Dermis blood vessel endothelial cell (primary cell): Measurements from ENCODE around the gene SRRM2. TPM values are rescaled to one million over a fixed set of nuclear protein-coding genes. Genes with fewer than 3 reads are reported as not detected.
A peak's percentile ranks its signal among the peaks of the same experiment; 100 is the strongest.
"Not testable (repeated sequence)": the region's sequence is repeated elsewhere in the genome, so short reads cannot be mapped to it uniquely, and the experiment has no call there.

Experiments
- DNase-seq: peaks from one replicate; pipeline ENCODE4 v3.0.0; 2010
- total RNA-seq: library from RNA; depleted of rRNA; stranded (reverse); fragments of >200 nt; gene quantifications from 2 replicates; pipeline ENCODE4 v1.2.3, GENCODE V29; 2014

SRRM2 gene
- total RNA-seq, 1 donor from 2014 or later: 66.2 TPM

DNA sequence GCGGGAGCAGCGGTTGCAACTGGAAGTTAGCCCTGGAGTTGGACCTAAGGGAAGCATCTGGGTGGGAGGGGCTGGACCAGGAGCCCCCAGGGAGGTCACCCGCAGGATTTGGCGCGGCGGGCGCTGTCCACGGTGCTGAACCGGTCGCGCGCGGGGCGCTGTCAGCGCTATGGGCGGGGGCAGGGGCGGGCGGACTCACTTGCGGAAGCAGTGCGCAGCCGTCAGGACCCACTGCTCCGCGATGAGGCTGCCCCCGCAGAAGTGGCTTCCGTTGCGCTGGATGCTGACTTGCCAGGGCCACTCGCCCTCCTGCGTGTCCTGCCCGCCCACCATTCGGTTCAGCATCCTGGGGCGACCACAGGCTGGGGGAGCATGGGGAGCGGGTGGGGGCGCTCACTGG, 36.9 kb upstream of the SRRM2 start:
- DNase-seq: peak; percentile 65

DNA sequence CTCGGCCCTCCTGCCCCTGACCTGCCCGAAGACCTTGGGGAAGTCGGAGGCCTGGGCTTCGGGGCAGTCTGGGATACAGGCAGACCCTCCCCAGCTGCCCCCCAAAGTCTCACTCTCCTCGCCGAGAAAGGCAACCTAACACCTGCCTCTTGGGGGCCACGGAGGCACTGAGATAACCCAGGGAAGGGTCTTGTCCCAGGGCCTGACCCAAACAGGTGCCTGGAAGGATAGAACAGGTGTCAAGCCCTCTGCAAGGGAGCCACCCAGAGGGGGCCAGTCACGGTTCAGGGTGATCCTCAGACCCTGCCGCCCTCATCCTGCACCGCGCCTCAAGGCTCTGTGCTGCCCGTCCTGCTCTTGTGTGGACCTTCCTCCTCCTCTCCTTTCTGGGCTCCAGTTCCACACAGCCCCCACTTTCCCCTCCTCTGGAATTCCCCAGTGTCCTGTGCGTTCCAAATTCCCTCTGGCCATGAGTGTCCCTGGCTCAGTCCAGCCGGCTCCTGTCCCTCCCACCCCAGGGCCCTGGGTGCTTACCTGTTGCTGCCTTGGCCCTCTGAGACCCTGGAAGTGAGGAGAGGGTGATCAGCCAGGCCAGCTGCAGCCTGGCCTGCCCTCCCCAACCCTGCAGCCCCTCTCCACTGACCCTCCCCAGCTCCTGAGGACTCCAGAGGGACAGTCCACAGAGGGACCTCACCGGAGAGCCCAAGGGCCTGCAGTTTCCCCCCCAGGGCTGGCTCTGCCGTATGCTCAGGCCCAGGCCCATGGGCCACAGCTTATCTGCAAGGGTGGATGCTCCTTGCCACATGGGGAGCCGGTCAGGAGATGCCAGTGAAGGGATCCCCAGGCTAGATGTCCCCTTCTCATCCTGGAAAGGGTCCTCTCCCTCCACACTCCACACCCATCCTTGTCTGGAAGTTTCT, 36.2 kb upstream of the SRRM2 start:
- DNase-seq: no peak

DNA sequence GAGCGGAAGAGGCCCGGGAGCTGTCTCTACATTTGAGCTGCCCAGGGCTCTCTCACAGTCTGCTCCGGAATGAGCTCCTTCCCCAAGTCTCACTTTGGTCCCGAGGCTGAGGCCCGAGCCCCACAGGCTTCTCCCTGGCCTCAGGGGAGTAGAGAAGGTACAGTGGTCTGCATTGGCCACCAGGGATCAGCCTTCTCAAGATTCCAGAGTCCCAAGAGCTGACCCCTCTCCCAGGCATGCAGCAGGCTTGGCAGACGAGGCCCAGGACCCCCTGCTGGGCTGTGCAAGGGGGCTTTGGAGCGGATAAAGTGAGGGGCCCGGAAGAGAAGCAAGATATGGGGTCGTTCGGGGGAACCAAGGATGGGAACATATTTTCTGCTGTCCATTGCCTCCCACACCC, 35.5 kb upstream of the SRRM2 start:
- no peak for DNase-seq

DNA sequence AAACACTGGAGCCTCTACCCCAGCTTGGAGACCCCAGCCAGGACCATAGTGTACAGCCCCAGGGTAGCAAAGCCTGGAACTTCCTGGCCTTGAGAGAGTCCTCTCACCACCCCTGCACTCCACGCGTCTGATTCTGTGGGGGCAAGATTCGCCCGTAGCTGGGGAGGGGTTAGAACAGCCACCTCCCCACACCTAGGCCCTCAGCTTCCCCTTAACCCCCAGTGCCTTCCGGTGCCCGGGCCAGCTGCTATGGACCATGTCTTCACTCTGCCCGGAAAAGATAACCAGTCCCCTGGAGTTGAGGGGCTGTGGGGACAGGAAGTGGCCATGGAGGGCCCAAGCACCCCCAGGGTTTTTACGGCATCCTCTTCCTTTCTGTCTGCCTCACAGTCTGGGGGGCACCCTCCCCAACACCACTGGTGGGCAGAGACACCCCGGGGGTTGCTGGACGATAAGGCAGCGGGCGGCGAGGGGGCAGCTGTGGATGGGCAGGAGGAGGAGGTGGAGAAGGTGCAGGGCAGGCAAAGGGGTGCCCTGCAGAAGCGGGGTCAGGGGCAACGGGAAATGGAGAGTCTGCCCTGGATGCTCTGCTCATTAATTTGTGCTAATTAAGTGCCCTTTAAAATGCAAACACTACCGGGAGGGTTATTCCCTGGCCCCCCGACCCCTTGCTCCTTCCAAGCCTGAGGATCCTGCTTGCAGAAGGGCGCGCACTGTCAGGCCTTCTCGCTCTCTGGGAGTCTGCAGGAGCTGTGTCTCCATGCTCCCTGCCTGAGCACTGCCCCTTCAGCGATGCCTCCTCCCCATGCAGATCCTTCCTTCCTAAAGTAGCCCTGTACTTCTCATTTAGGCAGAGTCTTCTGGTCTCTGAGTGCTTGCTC, 34.8 kb upstream of the SRRM2 start:
- no peak for DNase-seq

DNA sequence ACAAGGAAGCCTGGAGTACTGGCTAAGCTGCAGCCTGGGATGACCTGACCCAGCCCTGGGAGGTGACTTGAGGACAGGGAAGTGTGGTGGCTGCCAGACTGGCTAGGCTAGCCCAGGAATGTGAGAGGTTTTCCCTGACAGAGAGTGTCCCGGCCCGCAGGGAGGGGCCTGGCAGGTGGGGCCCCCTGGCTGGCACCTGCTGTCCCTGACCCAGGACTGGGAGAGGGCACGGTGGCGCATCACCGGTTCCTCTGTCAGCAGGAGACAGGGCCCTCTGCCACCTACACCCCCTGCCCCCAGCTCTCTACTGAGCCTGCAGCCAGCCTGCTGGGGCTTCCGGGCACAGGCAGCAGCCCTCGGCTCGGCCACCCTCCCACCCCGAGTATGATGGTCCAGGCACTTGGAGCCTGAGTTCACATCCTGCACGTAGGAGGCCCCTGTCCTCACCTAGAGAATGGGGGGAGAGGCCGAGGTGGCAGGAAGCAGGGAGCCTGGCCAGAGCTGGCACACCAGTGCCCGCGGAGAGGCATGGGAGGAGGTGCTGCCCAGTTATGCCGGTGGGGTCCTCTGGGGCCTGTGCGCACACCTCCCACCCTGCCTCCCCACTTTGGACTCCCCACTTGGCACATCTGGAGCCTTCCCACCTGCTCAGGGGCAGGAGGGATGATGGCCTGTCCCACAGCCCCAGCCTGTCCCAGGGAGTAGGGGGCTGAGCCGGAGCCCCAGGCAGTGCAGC, 32.9 kb upstream of the SRRM2 start:
- DNase-seq: no peak

DNA sequence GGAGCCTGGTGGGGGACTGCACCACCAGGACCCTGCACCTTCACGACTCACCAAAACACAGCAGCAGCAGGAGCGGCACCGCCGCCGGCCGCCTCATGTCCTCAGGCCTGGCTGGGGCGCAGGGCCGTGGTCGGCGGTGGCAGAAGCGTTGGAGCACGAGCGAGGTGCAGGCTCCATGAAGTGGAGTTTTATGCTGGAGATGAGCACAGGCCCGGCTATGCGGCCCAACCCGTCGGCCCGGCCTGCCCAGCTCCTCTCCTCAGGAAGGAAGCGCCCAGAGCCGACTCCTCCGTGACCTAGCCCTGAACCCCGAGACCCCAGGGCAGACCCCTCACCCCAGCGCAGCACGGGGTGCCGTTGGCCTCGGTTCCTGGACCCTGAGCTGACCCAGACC, 32.4 kb upstream of the SRRM2 start, which contains the start of gene PRSS27:
TSS of gene PRSS27 (minus strand) at position 161 of the 394 bp plus-strand sequence. CDS start at position 97, 64 bp downstream.
- no peak for DNase-seq

DNA sequence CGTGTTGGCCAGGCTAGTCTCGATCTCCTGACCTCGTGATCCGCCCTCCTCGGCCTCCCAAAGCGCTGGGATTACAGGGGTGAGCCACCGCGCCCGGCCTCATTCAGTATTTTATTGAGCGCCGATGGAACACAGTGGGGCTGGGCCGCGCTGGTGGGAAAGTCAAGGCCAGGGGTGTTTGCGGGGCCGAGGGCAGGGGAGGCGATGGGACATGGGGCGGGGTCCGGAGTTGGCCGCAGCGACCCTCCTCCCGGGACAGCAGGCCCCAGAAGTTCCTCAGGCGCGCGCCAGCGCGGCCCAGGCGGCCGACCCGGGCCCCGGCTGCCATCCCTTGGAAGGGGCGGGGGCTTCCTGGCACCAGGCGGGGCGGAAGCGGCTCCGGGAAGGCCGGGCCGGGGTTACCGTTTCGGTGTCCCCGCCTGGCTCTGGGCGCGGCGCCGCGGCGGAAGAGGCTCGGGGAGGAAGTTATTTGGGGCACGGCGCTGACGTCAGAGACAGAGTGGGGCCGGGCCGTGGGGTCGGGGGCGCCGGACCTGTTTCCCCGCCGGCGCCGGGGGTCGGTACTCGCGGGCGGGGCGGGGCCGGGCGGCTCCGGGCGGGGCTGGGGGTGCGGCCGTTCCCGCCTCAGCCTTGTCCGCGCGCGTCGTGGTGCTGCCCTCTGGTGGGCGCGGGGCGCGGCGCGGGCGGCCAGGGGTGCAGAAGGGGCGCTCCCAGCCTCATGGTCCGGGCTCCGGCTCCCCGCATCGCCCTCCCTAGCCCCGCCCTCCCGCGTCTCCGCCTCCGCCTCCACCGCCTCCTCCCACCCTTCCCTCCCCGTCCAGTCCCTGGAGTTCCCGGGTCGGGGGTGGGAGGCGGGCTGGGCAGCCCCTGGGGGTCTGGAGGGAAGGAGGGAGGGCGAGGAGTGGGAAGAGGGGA, 31.5 kb upstream of the SRRM2 start:
- DNase-seq: peak; percentile 79

DNA sequence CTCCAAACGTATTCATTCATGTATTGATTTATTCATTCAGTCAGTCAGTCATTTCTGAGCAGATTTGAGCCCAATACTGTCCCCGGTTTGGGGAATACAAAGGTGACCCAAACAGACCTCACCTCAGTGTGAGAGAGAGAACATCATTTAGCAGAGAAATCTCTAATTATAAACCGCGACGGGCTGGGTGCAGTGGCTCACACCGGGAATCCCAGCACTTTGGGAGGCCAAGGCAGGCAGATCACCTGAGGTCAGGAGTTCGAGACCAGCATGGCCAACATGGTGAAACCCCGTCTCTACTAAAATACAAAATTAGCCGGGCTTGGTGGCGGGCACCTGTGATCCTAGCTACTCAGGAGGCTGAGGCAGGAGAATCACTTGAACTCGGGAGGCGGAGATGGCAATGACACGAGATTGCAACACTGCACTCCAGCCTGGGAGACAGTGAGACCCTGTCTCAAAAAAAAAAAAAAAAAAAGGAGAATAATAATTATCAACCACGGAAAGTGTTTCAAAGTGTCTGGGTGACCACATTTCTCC, 30.7 kb upstream of the SRRM2 start:
- not testable (repeated sequence) for DNase-seq

DNA sequence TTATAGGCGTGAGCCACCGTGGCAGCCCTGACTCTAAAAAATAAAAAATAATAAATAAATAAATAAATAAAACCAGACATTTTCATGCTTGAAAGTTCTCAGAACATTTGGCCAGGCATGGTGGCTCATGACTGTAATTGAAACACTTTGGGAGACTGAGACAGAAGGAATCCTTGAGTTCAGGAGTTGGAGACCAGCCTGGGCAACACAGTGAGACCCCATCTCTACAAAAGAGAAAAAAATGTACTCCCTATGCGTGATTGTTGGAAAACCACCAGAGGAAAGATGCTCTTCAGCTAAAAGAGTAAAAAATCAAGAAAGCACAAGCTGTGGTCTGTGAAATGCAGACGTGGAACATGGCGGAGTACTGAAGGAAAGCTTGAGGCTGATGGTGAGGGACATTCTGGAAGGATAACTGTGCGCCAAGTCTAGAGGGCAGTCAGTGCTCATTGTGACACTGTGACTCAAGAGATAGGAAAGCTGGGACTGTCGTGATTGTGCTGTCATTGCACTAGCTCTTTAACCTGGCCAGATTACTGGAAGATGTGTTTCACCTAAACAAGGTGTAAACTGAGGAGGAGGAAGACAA, 28.3 kb upstream of the SRRM2 start:
- no peak for DNase-seq

DNA sequence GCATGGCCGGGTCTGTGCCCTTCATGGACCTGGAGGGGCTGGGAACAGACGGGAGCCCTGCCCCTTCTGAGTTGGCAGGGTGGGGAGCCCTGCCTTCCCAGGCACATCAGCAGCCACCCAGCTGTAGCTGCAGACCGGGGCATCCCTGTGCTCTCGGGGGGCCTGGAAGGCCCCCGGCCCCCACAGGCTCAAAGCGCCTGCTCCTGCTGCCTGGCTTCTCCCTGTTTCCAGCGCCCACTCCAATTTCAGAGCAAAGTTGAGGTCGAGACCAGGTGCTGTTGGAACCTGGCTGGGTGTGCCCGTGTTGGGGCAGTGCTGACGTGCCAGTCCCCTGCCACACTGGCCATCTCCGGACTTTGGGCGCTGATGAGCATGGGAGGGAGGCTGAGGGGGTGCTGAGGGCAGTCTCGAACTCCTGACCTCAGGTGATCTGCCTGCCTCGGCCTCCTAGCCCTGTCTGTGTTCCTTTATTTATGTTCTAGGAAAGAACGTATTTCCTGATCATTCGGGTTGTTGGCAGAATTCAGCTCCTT, 27.6 kb upstream of the SRRM2 start:
- no peak for DNase-seq

DNA sequence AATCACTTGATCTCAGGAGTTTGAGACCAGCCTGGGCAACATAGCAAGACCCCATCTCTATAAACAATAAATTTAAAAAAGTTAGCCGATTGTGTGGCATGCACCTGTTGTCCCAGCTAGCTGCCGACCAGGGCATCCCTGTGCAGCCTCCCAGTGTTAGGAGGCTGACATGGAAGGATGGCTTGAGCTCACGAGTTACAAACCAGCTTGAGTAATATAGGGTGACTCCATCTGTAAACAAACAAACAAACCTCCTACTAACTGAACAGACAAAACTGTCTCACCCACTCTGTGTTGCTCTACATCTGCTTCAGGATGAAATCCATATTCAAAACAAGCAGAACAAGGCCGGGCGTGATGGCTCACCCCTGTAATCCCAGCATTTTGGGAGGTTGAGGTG, 25.5 kb upstream of the SRRM2 start:
- no peak for DNase-seq

DNA sequence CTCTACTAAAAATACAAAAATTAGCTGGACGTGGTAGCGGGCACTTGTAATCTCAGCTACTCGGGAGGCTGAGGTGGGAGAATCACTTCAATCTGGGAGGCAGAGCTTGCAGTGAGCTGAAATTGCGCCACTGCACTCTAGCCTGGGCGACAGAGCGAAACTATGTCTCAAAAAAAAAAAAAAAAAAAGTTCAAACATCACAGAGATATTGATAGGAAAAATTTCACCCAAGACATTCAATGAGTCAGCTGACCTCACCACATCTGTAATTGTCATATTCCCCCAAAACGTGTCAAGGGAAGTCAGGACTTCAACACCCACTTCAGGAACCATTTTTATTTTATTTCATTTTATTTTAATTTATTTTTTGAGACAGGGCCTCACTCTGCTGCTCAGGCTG, 24.4 kb upstream of the SRRM2 start:
- DNase-seq: no peak

DNA sequence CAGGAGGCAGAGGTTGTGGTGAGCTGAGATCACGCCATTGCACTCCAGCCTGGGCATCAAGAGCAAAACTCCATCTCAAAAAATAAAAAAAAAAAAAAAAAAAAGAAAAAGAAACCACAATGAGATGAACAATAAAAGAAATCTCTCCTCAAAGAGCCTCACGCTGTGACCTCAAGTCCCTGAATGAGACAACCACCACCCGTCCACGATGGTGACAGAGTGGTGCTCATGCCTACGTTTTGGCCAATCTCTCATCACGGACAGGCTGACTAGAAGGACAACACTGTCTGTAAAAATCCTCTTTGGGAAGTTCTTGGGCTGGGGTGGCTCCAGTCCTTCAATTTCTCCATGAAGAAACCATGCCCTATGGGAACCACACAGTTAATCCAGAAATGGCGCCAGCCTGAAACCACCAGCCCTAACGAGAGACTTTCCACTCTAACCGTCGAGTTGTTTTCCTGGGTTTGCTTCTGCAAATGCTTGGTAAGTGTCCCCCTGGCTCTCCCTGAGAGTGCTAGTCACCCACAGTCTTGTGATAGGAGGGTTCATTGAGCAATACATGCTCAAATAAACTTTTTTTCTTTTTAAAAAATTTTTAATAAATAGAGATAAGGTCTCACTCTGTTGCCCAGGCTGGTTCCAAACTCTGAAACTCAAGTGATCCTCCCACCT, 17.5 kb upstream of the SRRM2 start:
- DNase-seq: no peak

DNA sequence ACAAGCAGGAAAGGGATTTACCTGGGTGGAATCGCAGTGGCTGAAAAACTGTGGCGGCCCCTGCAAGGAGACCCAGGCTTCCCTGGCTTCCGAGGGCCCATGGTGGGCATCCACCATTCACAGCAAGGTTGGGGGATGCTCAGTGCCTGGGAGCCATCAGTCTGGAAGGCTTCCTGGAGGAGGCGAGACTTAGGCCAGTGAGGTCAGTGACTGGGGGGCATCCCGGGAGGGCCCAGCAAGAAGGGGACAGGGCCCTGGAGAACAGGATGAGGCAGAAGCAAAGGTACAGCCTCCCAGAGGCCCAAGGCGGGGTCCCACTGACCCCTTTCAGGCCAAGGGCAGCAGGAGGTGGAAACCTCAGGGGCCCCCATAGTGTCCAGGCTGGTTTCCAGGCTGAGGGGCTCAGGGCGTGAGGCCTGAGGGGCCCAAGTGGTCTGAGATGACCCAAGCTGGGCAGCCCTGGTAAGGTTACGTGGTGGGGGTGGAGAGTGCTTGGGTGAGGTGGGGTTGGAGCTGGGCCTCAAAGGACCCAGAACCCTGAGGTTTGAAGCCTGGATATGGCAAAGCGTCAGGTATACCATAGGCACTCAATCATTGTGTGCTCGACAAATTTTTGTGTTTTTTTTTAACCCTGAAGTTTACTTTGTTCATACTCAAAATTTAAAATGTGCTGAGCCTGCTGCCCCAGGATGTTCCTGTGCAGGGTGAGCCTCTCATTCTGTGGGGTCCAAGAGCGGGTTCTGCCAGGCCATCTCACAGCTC, 15.8 kb upstream of the SRRM2 start:
- DNase-seq: no peak

DNA sequence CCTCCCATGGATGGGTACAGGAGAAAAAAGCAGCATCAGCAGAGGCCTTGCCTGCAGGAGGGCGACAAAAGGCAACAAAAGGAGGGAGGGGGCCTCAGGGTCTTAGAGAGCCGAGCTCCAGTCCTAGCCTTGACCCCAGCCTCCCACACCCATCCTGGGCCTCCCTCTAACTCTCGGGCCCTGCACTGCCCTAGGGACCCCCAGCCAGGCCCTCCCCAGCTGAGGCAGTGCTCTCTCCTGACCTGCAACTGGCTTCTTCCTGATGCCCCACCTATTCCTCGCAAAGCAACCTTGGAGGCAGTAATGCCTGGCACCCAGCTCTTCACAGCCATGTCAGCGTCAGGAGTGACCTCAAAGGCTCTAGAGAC, 15.2 kb upstream of the SRRM2 start:
- DNase-seq: no peak

DNA sequence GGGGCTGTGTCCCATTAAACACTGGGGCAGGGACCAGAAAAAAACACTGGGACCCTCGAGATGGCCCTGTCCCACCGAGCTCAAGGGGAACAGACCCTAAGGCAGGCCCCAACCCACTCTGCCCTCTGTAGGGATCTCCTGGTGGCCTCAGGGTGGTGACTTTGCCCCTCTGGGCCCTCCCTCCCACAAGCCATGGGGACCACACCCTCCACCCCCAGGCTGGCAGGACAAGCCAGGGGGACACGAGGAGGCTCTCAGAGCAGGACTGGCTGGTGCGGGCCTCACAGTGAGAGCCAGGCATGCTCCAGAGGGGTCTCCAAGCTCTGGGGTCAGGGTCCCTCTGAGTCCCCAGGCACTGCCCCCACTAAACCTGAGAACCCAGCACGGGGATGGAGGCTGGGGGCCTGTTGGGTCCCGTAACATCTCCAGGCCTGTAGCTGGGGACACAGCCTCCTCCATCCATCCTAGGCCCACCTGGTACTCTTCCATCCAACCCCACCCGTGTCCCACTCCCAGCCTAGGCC, 14.5 kb upstream of the SRRM2 start:
- no peak for DNase-seq

DNA sequence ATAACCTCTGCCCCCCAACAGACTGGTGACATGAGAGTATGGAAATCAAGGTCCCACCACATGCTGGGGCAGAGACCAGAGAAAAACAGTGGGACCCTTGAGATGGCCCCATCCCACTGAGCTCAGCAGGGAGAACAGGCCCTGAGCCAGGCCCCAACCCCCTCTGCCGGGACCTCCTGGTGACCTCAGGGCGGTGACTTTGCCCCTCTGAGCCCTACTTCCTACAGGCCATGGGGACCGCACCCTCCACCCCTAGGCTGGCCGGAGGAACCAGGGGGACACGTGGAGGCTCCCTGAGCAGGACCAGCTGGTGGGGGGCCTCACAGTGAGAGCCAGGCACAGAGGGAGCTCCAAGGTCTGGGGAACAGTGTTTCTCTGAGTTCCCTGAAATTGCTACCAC, 13.8 kb upstream of the SRRM2 start:
- no peak for DNase-seq

DNA sequence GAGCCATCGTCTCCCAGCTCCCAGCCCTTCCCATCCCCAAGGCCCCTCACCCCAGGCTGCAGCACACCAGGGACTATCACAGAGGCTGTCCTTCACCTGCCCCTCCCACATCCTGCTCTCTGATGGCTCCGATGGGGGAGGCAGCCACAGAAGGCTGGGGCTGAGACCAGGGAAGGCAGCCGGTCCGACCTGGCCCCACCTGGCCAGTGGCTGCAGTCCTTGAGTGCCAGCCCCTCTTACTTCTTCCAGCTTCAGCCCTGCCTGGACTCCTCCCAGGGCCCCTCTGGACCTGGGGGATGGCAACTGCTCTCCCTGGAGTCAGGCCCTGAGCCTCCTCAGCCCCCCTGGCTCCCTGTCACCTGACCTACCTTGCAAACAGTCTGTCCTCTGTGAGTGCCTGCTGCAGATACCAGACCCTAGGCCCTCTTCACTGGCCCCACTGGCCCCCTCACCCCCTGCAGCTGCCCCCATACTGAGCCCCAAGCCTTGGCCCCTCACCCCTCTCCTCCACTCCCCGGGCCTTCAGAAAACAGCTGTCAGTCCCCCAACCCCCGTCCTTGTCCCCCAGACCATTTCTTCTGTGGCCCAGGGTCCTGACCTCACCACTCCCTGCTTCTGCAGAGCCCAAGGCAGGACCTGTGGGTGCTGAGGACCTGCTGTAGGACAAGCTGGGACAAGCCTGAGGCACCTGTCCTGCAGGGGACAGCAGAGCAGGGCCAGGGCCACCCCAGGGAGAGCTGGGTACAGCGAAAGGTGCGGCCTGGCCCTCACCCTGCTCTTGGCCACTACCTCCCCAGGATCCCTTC, 12.6 kb upstream of the SRRM2 start:
- no peak for DNase-seq
